GM23248 (cell line): ENCODE data around the gene AIMP1. TPM values are rescaled to one million over a fixed set of nuclear protein-coding genes. Genes with fewer than 3 reads are reported as not detected.

Experiments used
- DNase-seq: peaks from one replicate; pipeline ENCODE4 v3.0.0-alpha.2; 2015
- H2AFZ ChIP-seq: fragments of 200-600 bp; sonication (generic); 2 replicates; pipeline ENCODE4 v1.6.1; 2016; ENCODE audit warnings: antibody characterized with exemption
- H3F3A ChIP-seq: fragments of 200-600 bp; sonication (generic); 2 replicates; pipeline ENCODE4 v1.6.1; 2016; ENCODE audit warnings: mild to moderate bottlenecking, antibody characterized with exemption, mixed run types; ENCODE audit not compliant: insufficient read depth
- H3K27ac ChIP-seq: fragments of 200-600 bp; sonication (generic); 2 replicates; pipeline ENCODE4 v1.5.1; 2016; ENCODE audit warnings: mild to moderate bottlenecking
- H3K27me3 ChIP-seq: fragments of 200-600 bp; sonication (generic); replicated peaks from 2 replicates; pipeline ENCODE4 v1.6.1; 2016; ENCODE audit warnings: mild to moderate bottlenecking; ENCODE audit not compliant: insufficient read depth
- H3K36me3 ChIP-seq: fragments of 200-600 bp; sonication (generic); 2 replicates; pipeline ENCODE4 v1.6.1; 2016; ENCODE audit warnings: low read depth, mild to moderate bottlenecking
- H3K4me1 ChIP-seq: fragments of 200-600 bp; sonication (generic); 2 replicates; pipeline ENCODE4 v1.6.1; 2016; ENCODE audit warnings: mild to moderate bottlenecking; ENCODE audit not compliant: insufficient read depth
- H3K4me2 ChIP-seq: fragments of 200-600 bp; sonication (generic); one replicate; pipeline ENCODE4 v1.6.1; 2016; ENCODE audit warnings: mild to moderate bottlenecking; ENCODE audit not compliant: unreplicated experiment
- H3K4me3 ChIP-seq: fragments of 200-600 bp; sonication (generic); 2 replicates; pipeline ENCODE4 v1.5.1; 2016; ENCODE audit warnings: mild to moderate bottlenecking
- H3K79me2 ChIP-seq: fragments of 200-600 bp; sonication (generic); 2 replicates; pipeline ENCODE4 v1.6.1; 2016; ENCODE audit warnings: mild to moderate bottlenecking; ENCODE audit not compliant: insufficient read depth
- H3K9ac ChIP-seq: fragments of 200-600 bp; sonication (generic); 2 replicates; pipeline ENCODE4 v1.6.1; 2016; ENCODE audit warnings: mild to moderate bottlenecking
- H3K9me2 ChIP-seq: fragments of 200-600 bp; sonication (generic); 2 replicates; pipeline ENCODE4 v1.6.1; 2016; ENCODE audit warnings: mixed run types, mild to moderate bottlenecking, moderate library complexity; ENCODE audit not compliant: insufficient read depth
- H3K9me3 ChIP-seq: fragments of 200-600 bp; sonication (generic); one replicate; pipeline ENCODE4 v1.6.1; 2017; ENCODE audit warnings: low read depth
- H4K20me1 ChIP-seq: fragments of 200-600 bp; sonication (generic); 2 replicates; pipeline ENCODE4 v1.6.0; 2016; ENCODE audit not compliant: insufficient read depth
- EZH2 ChIP-seq: fragments of 200-600 bp; sonication (generic); IDR thresholded peaks from 2 replicates; pipeline ENCODE4 v1.6.1; 2018; ENCODE audit warnings: antibody characterized with exemption, mild to moderate bottlenecking; ENCODE audit not compliant: insufficient read depth, poor library complexity, severe bottlenecking
- EZH2phosphoT487 ChIP-seq: fragments of 200-600 bp; sonication (generic); IDR thresholded peaks from 2 replicates; pipeline ENCODE4 v1.6.1; 2018; ENCODE audit warnings: antibody characterized with exemption, moderate library complexity, mild to moderate bottlenecking, low read depth; ENCODE audit not compliant: insufficient read depth
- WGBS, 2 experiments: methylation state at CpG; one replicate each; pipeline ENCODE4 v1.1.6; 2015 to 2017; ENCODE audit warnings: low lambda C conversion rate in 2 of 2, low coverage in 1 of 2; ENCODE audit errors: missing lambda C conversion rate in 2 of 2; 5-methylcytosine and 5-hydroxymethylcytosine counted together
- in situ Hi-C: fragments of 300-500 bp; cut with MboI; formaldehyde crosslinking; loops from 2 replicates; pipeline ENCODE4 v1.15.0; 2020
- polyA plus RNA-seq: library from polyadenylated mRNA; unstranded; fragments of >200 nt; fragmentation: Nextera tagmentation; extraction: Ambion mirVana; gene quantifications from 2 replicates; pipeline ENCODE4 v1.2.1, GENCODE V29; 2016
- total RNA-seq: library from RNA; depleted of rRNA; stranded (reverse); fragments of >200 nt; shearing (Covaris generic); gene quantifications from 2 replicates; pipeline ENCODE4 v1.2.3, GENCODE V29; 2014; rRNA removed

Gene AIMP1
- total RNA-seq (45.5 and 45.9 TPM in 2 replicates), polyA plus RNA-seq (101 and 103 TPM in 2 replicates)

DNA sequence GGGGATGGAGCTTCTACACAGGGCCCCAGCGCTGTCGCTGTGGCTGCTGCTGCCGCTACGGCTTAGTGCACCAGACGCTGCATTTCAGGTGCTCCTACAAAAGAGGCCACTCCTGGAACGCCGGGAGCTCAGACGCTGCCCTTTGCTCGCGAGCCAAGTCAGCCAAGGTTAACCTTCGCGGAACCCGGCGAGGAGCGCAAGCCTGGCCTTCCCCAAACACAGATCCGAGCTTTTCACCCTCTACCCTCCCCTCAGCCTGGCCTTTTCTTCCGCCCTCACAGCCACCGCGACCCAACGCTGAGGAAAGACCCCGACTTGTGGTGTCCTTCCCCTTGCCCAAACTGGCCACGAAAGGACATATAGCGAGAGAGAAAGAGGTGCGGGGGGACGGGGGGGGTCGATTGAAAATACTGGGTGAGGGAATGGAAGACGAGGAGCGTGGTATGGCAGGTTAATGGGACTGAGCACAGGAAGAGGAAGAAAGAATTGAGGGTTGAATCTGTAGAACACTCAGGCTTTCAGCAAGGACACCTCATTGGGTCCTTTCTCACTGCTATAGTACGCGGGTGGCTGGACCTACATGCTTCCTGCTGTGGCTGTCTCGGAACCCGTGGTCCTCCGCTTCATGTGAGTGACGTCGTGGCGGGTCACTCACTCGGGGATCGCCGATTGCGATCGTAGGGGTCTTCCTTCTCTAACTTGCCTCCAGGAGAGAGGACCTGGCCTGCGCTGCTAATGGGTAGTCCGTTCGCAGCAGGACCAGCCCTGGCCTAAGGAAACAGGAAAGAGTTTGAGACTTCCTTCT, at the start of gene AIMP1, which contains the start of gene TBCK:
Gene AIMP1, plus strand, starts transcription at position 583 of the 805 bp plus-strand sequence. CDS start 8,460 bp downstream, outside the sequence.
Gene TBCK, minus strand, starts transcription at position 242 of the 805 bp plus-strand sequence. CDS start 7,249 bp downstream, outside the sequence.
- peak within 1 kb of the TSS; percentile 94 for H3K27ac ChIP-seq

DNA sequence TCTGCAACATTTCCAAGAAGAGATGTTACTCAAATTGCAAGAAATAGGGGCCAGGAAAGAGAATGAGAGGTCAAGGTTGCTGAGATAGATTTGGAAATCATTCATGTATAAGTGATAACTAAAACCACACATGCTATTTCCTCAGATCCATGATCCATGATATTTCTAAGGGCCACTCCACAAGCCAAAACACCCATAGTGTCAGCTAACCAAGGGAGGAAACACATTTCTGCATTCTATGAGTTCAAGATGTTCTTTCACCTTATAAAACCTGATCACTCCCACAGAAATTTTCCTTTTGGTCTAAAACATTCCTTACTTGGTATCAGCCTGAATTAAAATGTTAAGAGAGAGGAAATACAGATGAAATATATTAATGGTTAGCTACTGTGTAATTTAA, 47.6 kb upstream of the AIMP1 start:
- Histone ChIP-seq H3K4me3 (no peak overlapping the region), H3K4me2 (no peak overlapping the region), H2AFZ (no peak overlapping the region), H3K36me3 (peaks cover 7% of the 10 kb centered on the region; the same call in 1 of the 2 replicates), H3K9me3 (no peaks in the 10 kb centered on the region), H3K4me1 (peaks cover 14% of the 10 kb centered on the region), H4K20me1 (no peaks in the 10 kb centered on the region), H3K9me2 (no peaks in the 10 kb centered on the region), H3K9ac (no peak overlapping the region), H3K27ac (no peak overlapping the region), H3K27me3 (no peaks in the 10 kb centered on the region), H3K79me2 (peaks cover 10% of the 10 kb centered on the region), H3F3A (0 out of 2 replicates have a peak, but pooled peaks cover 1% of the 10 kb centered on the region)
- no peak for TF ChIP-seq EZH2
- no peak for TF ChIP-seq EZH2phosphoT487
- in situ Hi-C loops = no loop called here
- no peak for DNase-seq

More for the DNA sequence above, at the start of gene AIMP1, which contains the start of gene TBCK:
- peak; percentile 96 for DNase-seq
- Histone ChIP-seq H3K9me3 (no peaks in the 10 kb centered on the region), H2AFZ (peak within 1 kb of the TSS; percentile 83), H3K9me2 (no peaks in the 10 kb centered on the region), H3K4me2 (peak within 1 kb of the TSS; percentile 93), H3K4me3 (peak within 1 kb of the TSS; percentile 93), H3K27me3 (no peaks in the 10 kb centered on the region), H3K36me3 (no peaks in the 10 kb centered on the region), H3K9ac (peak within 1 kb of the TSS; percentile 96), H3K4me1 (peaks cover 63% of the 10 kb centered on the region), H3K79me2 (peaks cover 91% of the 10 kb centered on the region), H4K20me1 (no peaks in the 10 kb centered on the region), H3F3A (peaks cover 26% of the 10 kb centered on the region)
- TF ChIP-seq EZH2phosphoT487 (no peak), EZH2 (no peak)
- in situ Hi-C loops = no loop called here
- WGBS, 2 experiments = 1% methylated on average over 43 to 44 of the region's 44 CpGs

DNA sequence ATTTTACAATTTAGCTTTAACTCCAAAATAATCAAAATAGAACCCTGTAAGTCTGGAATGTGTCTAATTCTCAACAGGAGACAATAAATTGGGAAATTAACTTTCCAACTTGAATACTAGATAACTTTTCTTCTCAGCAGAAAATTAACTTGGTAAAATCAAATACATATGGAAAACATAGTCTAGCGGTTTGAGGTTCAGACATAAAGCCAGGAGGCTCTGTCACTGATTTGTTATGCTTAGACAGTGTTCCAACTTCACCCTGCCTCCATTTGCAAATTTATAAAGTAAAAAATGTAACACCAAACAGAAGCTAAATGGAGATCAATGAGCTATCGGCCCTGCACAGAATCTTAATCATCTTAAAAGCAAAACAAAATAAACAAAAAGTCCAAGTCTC, 46.6 kb upstream of the AIMP1 start:
- 65 to 75% methylated on average over 2 of the region's 2 CpGs for WGBS, 2 experiments
- no peak overlapping the region for H2AFZ ChIP-seq
- no peak for TF ChIP-seq EZH2phosphoT487
- TF ChIP-seq EZH2 = no peak
- peaks cover 7% of the 10 kb centered on the region; the same call in 1 of the 2 replicates for H3K36me3 ChIP-seq
- no peaks in the 10 kb centered on the region for H3K27me3 ChIP-seq
- H3F3A ChIP-seq = peaks cover 7% of the 10 kb centered on the region; the same call in 1 of the 2 replicates
- H3K4me2 ChIP-seq = no peak overlapping the region
- H3K79me2 ChIP-seq = peaks cover 10% of the 10 kb centered on the region
- DNase-seq = no peak
- H3K4me3 ChIP-seq = no peak overlapping the region
- H3K9me3 ChIP-seq = no peaks in the 10 kb centered on the region
- H3K4me1 ChIP-seq = peaks cover 20% of the 10 kb centered on the region
- H3K9ac ChIP-seq = no peak overlapping the region
- in situ Hi-C loops = no loop called here
- H4K20me1 ChIP-seq = no peaks in the 10 kb centered on the region
- no peak overlapping the region for H3K27ac ChIP-seq
- H3K9me2 ChIP-seq = no peaks in the 10 kb centered on the region

DNA sequence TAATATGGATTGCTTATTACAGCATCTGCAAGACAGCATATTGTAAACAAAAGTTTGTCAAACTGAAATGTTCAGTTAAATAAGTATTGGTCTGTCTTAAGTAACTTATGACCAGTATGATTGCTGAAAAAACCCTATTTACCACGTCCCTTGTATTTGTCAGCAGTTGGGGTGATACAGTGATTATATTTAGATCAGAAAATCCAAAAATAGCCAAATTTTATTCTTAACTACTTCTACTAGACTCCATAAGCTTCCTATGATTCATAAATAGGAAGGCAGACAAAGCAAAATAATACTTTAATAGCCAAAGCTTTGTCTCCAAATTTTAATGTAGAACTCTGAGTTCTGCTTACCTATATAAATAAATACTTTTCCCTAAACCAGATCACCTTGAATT, 45.6 kb upstream of the AIMP1 start:
- in situ Hi-C loops = no loop called here
- WGBS, 2 experiments = 60 to 67% methylated on average over 1 of the region's 1 CpG
- Histone ChIP-seq H3K4me2 (no peak overlapping the region), H4K20me1 (no peaks in the 10 kb centered on the region), H3K9me3 (no peaks in the 10 kb centered on the region), H3K4me1 (peaks cover 20% of the 10 kb centered on the region), H3K4me3 (no peak overlapping the region), H3K9ac (no peak overlapping the region), H3K9me2 (no peaks in the 10 kb centered on the region), H3K27ac (no peak overlapping the region), H2AFZ (no peak overlapping the region), H3K36me3 (peaks cover 2% of the 10 kb centered on the region; the same call in 1 of the 2 replicates), H3K79me2 (peaks cover 18% of the 10 kb centered on the region), H3F3A (peaks cover 7% of the 10 kb centered on the region; the same call in 1 of the 2 replicates), H3K27me3 (no peaks in the 10 kb centered on the region)
- DNase-seq = peak; percentile 17
- TF ChIP-seq EZH2 (no peak), EZH2phosphoT487 (no peak)
